ENCODE data around the gene PCBP1.
"Not testable (repeated sequence)": the region's sequence is repeated elsewhere in the genome, so short reads cannot be mapped to it uniquely, and the experiment has no call there.

The PCBP1 gene

GRCh38 chr2:70086838-70087701 lies at the start of gene PCBP1:
TSS of gene PCBP1 (plus strand) at chr2:70087477. CDS start at chr2:70087744, 267 bp downstream.
- DNase-seq (ENCODE audit: low spot score) = peak; percentile 97

- no peak for DNase-seq (ENCODE audit: low spot score)
These were observed 47.9 kb upstream of the PCBP1 start for GRCh38 chr2:70039366-70039765.

- DNase-seq (ENCODE audit: low spot score) = no peak
These were observed 45.6 kb upstream of the PCBP1 start for GRCh38 chr2:70041663-70042062.

GRCh38 chr2:70042246-70042645 lies 45.0 kb upstream of the PCBP1 start:
- DNase-seq (ENCODE audit: low spot score) = no peak

GRCh38 chr2:70043252-70043875 lies 43.9 kb upstream of the PCBP1 start:
- no peak for DNase-seq (ENCODE audit: low spot score)

DNA sequence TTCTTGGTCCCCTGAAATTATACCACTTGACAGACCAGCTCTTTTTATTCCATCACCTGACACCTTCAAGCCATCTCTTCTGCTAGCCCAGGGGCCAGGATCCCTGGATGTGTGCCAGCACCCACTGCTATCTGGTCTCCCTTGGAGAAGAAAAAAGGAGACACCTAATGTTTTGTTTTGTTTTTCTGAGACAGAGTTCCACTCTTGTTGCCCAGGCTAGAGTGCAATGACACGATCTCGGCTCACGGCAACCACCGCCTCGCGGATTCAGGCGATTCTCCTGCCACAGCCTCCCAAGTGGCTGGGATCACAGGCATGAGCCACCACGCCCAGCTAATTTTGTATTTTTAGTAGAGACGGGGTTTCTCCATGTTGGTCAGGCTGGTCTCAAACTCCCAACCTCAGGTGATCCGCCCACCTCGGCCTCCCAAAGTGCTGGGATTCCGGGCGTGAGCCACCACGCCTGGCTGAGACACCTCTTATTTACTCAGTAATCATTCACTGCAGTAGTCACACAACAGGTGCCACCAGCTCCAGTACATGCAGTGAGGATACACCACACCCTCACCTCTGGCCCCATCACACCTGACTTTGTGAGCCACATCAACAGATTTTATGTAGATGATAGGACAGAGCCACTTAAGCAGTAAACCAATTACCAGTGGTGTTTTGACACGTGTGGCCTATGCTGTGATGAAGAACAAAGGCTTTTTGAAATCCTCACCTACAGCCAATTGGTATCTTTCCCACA lies 42.8 kb upstream of the PCBP1 start:
- no peak for DNase-seq (ENCODE audit: low spot score)

DNA sequence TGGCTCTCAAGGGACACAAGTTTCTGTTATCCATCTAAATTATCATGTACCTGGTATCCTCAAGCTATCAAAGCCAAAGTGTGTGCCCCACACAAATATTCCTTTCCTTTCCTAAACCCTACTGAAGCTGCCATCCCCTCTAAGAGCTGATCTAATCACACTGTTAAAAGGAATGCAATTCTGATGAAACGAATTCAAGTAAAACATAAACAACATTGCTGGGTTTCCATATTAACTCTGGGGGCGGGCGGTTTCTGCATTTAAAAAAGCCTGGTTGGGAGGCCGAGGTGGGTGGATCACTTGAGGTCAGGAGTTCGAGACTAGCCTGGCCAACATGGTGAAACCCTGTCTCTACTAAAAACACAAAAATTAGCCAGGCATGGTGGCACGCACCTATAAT lies 41.9 kb upstream of the PCBP1 start:
- no peak for DNase-seq (ENCODE audit: low spot score)

DNA sequence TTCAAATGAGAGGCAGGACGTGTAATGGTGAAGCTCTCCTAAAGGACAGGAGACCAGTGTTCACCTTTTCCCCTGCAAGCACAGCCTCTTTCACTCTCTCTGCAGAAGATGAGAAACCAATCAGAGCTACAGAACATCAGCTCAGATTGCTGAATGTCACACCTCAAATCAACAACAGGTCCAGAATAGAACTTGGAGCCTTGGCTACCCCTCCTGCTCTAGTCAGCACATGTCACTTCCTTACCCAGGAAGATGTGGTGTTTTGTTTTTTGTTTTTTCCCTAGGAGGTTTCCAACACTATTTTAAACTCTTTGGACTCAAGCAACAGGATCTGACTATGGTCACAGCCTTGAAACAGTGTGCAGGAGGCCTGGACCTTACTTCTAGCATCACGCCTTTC lies 41.3 kb upstream of the PCBP1 start:
- DNase-seq (ENCODE audit: low spot score) = no peak

GRCh38 chr2:70046534-70046933 lies 40.7 kb upstream of the PCBP1 start:
- no peak for DNase-seq (ENCODE audit: low spot score)

- DNase-seq (ENCODE audit: low spot score) = no peak
These were observed 39.8 kb upstream of the PCBP1 start for GRCh38 chr2:70047451-70047850.

- DNase-seq (ENCODE audit: low spot score) = no peak
These were observed 38.0 kb upstream of the PCBP1 start for GRCh38 chr2:70049255-70049654.

- DNase-seq (ENCODE audit: low spot score) = no peak
These were observed 36.4 kb upstream of the PCBP1 start for GRCh38 chr2:70050631-70051425.

DNA sequence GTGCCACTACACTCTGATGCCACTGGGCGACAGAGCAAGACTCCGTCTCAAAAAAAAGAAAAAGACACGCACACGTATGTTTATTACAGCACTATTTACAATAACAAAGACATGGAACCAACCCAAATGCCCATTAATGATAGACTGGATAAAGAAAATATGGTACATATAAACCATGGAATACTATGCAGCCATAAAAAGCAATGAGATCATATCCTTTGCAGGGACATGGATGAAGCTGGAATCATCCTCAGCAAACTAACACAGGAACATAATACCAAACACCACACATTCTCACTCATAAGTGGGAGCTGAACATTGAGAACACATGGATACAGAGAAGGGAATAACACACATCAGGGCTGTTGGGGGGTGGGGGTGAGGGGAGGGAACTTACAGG lies 32.0 kb upstream of the PCBP1 start:
- not testable (repeated sequence) for DNase-seq (ENCODE audit: low spot score)

GRCh38 chr2:70061317-70061716 lies 26.0 kb upstream of the PCBP1 start:
- DNase-seq (ENCODE audit: low spot score) = no peak

- DNase-seq (ENCODE audit: low spot score) = no peak
These were observed 25.0 kb upstream of the PCBP1 start for GRCh38 chr2:70062270-70062669.

DNA sequence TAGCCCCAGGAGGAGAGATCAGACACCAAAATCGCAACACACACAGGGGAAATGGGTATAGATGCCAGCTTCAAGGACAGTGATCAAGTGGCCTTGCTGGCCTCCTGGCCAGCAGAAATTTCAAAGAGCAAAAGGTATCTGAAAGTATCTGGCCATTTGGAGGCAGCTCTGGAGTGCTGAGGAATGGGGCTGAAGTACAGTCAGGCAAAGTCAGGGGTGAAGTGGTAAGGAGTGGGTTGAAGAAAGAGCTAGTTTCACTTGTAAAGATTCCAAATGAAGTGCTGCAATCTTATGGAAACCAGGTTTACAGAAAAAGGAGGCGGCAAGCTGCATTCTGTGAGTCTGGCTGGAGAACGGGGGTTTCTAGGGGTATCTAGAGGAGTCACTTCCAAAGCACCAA lies 19.2 kb upstream of the PCBP1 start:
- no peak for DNase-seq (ENCODE audit: low spot score)

GRCh38 chr2:70069049-70069448 lies 18.2 kb upstream of the PCBP1 start:
- DNase-seq (ENCODE audit: low spot score) = no peak

- DNase-seq (ENCODE audit: low spot score) = peak; percentile 66
These were observed 16.6 kb upstream of the PCBP1 start for GRCh38 chr2:70070542-70071268.

DNA sequence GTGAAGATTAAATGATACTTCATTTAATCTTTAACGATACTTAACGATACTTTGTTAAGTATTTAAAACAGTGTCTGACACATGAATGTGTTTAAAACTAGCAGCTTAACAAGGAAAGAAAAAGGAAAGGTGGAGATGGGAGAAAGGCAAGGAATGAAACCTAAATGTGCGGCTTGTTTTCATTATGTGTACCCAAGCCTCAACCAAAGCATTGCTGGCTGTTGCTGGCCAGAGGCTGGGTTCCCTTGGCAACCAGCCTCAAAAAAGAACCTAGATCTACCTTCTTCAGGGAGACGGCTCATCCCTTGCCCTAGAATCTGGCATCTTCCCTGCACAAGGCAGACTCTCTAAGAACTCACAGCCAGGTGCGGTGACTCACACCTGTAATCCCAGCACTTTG lies 13.8 kb upstream of the PCBP1 start:
- DNase-seq (ENCODE audit: low spot score) = no peak

- no peak for DNase-seq (ENCODE audit: low spot score)
These were observed 8.9 kb upstream of the PCBP1 start for GRCh38 chr2:70078384-70078783.

GRCh38 chr2:70080610-70081200 lies 6.6 kb upstream of the PCBP1 start:
- DNase-seq (ENCODE audit: low spot score) = no peak

All from ecto neural progenitor cell (in vitro differentiated cells).